ENCODE results near the gene DRD5. TPM values are rescaled to one million over a fixed set of nuclear protein-coding genes. Genes with fewer than 3 reads are reported as not detected.
A peak's percentile ranks its signal among the peaks of the same experiment; 100 is the strongest.

DRD5 gene
- polyA plus RNA-seq, 1 of the 3 experiments (the other 2 are of a cell fraction): not detected

GRCh38 chr4:9764155-9764696, 17.2 kb upstream of the DRD5 start (continued):
- no peak for TF ChIP-seq CTCF (IDR thresholded peaks at IDR 0.05)

DNA sequence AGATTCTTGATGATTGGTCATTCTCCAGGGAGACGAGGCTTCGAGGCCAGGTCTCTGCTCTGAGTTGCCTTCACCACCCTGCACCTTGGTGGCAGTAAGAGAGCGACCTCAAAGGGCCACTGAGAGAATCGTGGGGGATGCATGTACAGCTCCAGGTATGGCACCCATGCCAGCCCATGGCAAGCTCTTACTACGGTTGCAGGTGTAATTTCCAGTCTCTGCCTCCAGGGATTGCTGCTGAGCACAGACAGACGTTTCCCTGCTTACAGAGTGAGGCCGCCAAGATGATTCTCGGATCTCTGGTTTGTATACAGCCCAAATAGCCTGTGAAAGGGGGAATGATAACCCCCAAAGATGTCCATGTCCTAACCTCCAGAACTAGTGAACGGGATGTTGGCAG, 16.3 kb upstream of the DRD5 start:
- no peak overlapping the region for H3K4me3 ChIP-seq (ENCODE audit: low read depth in 2 of 2, low read length in 1 of 2)
- no peak overlapping the region for H3K4me2 ChIP-seq
- no peaks in the 10 kb centered on the region for H3K4me1 ChIP-seq (ENCODE audit: control insufficient read depth in 1 of 2, insufficient read depth in 2 of 2, low read depth in 1 of 2, low read length in 1 of 2)
- no peaks in the 10 kb centered on the region for H3K79me2 ChIP-seq (ENCODE audit: insufficient read depth)
- WGBS (ENCODE audit: low lambda C conversion rate): 18% methylated on average over 7 of the region's 9 CpGs
- TF ChIP-seq CTCF (IDR thresholded peaks at IDR 0.05) (no peak), GATA2 (CRISPR knock-in tag; IDR thresholded peaks at IDR 0.05) (no peak), SIN3A (IDR thresholded peaks at IDR 0.05; ENCODE audit: borderline replicate concordance, low read depth, low read length) (no peak), TCF12 (IDR thresholded peaks at IDR 0.05) (no peak), ZBTB33 (IDR thresholded peaks at IDR 0.05; ENCODE audit: borderline replicate concordance, low read depth) (no peak), SMC3 (IDR thresholded peaks at IDR 0.05; ENCODE audit: low read depth, low read length) (peak; percentile 16; the same call in 1 of the 2 replicates), YY1 (IDR thresholded peaks at IDR 0.05; ENCODE audit: low read depth) (no peak), RXRA (IDR thresholded peaks at IDR 0.05; ENCODE audit: borderline replicate concordance, low read depth) (no peak), CHD2 (IDR thresholded peaks at IDR 0.05; ENCODE audit: low read length, partially characterized antibody) (no peak), FOXJ3 (CRISPR knock-in tag; IDR thresholded peaks at IDR 0.05) (no peak), ELF1 (IDR thresholded peaks at IDR 0.05) (no peak), POLR2AphosphoS5 (IDR thresholded peaks at IDR 0.05; ENCODE audit: low read depth, low read length) (no peak), RAD21 (IDR thresholded peaks at IDR 0.05; ENCODE audit: low read length) (peak; percentile 40)
- TF ChIP-seq, protein P1, sequence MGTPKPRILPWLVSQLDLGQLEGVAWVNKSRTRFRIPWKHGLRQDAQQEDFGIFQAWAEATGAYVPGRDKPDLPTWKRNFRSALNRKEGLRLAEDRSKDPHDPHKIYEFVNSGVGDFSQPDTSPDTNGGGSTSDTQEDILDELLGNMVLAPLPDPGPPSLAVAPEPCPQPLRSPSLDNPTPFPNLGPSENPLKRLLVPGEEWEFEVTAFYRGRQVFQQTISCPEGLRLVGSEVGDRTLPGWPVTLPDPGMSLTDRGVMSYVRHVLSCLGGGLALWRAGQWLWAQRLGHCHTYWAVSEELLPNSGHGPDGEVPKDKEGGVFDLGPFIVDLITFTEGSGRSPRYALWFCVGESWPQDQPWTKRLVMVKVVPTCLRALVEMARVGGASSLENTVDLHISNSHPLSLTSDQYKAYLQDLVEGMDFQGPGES (IDR thresholded peaks at IDR 0.05; ENCODE audit: low read depth, low read length): no peak
- TF ChIP-seq, protein P2, sequence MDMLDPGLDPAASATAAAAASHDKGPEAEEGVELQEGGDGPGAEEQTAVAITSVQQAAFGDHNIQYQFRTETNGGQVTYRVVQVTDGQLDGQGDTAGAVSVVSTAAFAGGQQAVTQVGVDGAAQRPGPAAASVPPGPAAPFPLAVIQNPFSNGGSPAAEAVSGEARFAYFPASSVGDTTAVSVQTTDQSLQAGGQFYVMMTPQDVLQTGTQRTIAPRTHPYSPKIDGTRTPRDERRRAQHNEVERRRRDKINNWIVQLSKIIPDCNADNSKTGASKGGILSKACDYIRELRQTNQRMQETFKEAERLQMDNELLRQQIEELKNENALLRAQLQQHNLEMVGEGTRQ (IDR thresholded peaks at IDR 0.05; ENCODE audit: borderline replicate concordance, low read depth, low read length): no peak
- TF ChIP-seq, protein P3, sequence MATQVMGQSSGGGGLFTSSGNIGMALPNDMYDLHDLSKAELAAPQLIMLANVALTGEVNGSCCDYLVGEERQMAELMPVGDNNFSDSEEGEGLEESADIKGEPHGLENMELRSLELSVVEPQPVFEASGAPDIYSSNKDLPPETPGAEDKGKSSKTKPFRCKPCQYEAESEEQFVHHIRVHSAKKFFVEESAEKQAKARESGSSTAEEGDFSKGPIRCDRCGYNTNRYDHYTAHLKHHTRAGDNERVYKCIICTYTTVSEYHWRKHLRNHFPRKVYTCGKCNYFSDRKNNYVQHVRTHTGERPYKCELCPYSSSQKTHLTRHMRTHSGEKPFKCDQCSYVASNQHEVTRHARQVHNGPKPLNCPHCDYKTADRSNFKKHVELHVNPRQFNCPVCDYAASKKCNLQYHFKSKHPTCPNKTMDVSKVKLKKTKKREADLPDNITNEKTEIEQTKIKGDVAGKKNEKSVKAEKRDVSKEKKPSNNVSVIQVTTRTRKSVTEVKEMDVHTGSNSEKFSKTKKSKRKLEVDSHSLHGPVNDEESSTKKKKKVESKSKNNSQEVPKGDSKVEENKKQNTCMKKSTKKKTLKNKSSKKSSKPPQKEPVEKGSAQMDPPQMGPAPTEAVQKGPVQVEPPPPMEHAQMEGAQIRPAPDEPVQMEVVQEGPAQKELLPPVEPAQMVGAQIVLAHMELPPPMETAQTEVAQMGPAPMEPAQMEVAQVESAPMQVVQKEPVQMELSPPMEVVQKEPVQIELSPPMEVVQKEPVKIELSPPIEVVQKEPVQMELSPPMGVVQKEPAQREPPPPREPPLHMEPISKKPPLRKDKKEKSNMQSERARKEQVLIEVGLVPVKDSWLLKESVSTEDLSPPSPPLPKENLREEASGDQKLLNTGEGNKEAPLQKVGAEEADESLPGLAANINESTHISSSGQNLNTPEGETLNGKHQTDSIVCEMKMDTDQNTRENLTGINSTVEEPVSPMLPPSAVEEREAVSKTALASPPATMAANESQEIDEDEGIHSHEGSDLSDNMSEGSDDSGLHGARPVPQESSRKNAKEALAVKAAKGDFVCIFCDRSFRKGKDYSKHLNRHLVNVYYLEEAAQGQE (IDR thresholded peaks at IDR 0.05; ENCODE audit: low read depth, low read length): no peak
- no peaks in the 10 kb centered on the region for H3F3A ChIP-seq (replicated peaks; ENCODE audit: insufficient read depth)
- no peaks in the 10 kb centered on the region for H3K9me3 ChIP-seq
- H3K27ac ChIP-seq (ENCODE audit: low read depth in 2 of 2, low read length in 1 of 2): no peak overlapping the region
- no peak overlapping the region for H3K9ac ChIP-seq
- POLR2A ChIA-PET: no interaction called here
- H2AFZ ChIP-seq (ENCODE audit: low read depth): no peak overlapping the region
- DNase-seq: peak; percentile 23
- CTCF ChIA-PET: interaction anchor here (0.7 to 7.6 kb wide), 6 partner anchors 127 to 248 kb away, joined by 3 to 205 read pairs (median 4); no protein-coding TSS in a partner anchor
- H3K9me2 ChIP-seq: no peaks in the 10 kb centered on the region
- H3K27me3 ChIP-seq (ENCODE audit: insufficient read depth): no peaks in the 10 kb centered on the region
- no peaks in the 10 kb centered on the region for H4K20me1 ChIP-seq (ENCODE audit: insufficient read depth)
- H3K36me3 ChIP-seq (replicated peaks in 1 of 2; ENCODE audit: control insufficient read depth in 1 of 2, insufficient read depth in 2 of 2, low read length in 1 of 2): no peaks in the 10 kb centered on the region
